HepG2 (cell line): ENCODE measurements around the gene TRPV2. TPM values are rescaled to one million over a fixed set of nuclear protein-coding genes. Genes with fewer than 3 reads are reported as not detected.

Experiments
- ARNT2 ChIP-seq: sonication (generic); formaldehyde crosslinking; IDR thresholded peaks from 2 replicates; pipeline ENCODE4 v1.8.0; 2022; ENCODE audit warnings: mild to moderate bottlenecking, low read depth, missing genetic modification reagents, moderate library complexity
- BORCS8-MEF2B ChIP-seq: sonication (generic); formaldehyde crosslinking; IDR thresholded peaks from 2 replicates; pipeline ENCODE4 v1.8.0; 2022; ENCODE audit warnings: mild to moderate bottlenecking, missing genetic modification reagents
- CBX2 ChIP-seq, 2 experiments: fragments of 200-600 bp in 1 of 2; sonication (generic); formaldehyde crosslinking in 1 of 2; IDR thresholded peaks; 2 replicates each; pipeline versions ENCODE4 v1.7.0 to v1.8.1; 2018 to 2022; ENCODE audit warnings: low read depth in 2 of 2, low read length in 1 of 2, mild to moderate bottlenecking in 1 of 2, missing genetic modification reagents in 1 of 2
- DNMT1 ChIP-seq: sonication (generic); formaldehyde crosslinking; IDR thresholded peaks from 2 replicates; pipeline ENCODE4 v1.5.1; 2020; ENCODE audit warnings: mild to moderate bottlenecking, missing genetic modification reagents
- FUBP1 ChIP-seq: sonication (generic); formaldehyde crosslinking; IDR thresholded peaks from 2 replicates; pipeline ENCODE4 v1.5.1; 2020; ENCODE audit warnings: missing genetic modification reagents, mild to moderate bottlenecking, borderline replicate concordance
- HMGA1 ChIP-seq: sonication (generic); formaldehyde crosslinking; conservative IDR thresholded peaks from 2 replicates; pipeline ENCODE4 v1.4.0; 2020; ENCODE audit warnings: missing genetic modification reagents
- HNRNPK ChIP-seq: fragments of 200-400 bp; formaldehyde crosslinking; IDR thresholded peaks from 2 replicates; pipeline ENCODE4 v1.6.1; 2018; ENCODE audit warnings: low read length, low read depth, moderate library complexity, mild to moderate bottlenecking; ENCODE audit not compliant: poor library complexity, severe bottlenecking
- MED1 ChIP-seq: sonication (generic); formaldehyde crosslinking; IDR thresholded peaks from 2 replicates; pipeline ENCODE4 v1.4.0; 2020; ENCODE audit warnings: missing genetic modification reagents
- NFE2L1 ChIP-seq: sonication (generic); formaldehyde crosslinking; IDR thresholded peaks from 2 replicates; pipeline ENCODE4 v1.4.0; 2020; ENCODE audit warnings: missing genetic modification reagents, mild to moderate bottlenecking, borderline replicate concordance
- RARG ChIP-seq: sonication (generic); formaldehyde crosslinking; IDR thresholded peaks from 2 replicates; pipeline ENCODE4 v1.4.0; 2020; ENCODE audit warnings: low read depth, mild to moderate bottlenecking, missing genetic modification reagents
- RCOR2 ChIP-seq: IDR thresholded peaks from 2 replicates; pipeline ENCODE4 v1.6.1; 2016; ENCODE audit warnings: missing biosample characterization, missing genetic modification reagents
- SKI ChIP-seq: fragments of 450-650 bp; IDR thresholded peaks from one replicate; pipeline ENCODE4 v1.6.1; 2018; ENCODE audit warnings: mild to moderate bottlenecking; ENCODE audit not compliant: partially characterized antibody
- TMF1 ChIP-seq: sonication (generic); formaldehyde crosslinking; IDR thresholded peaks from 2 replicates; pipeline ENCODE4 v1.8.1; 2022; ENCODE audit warnings: low read depth, missing genetic modification reagents
- ZFP36 ChIP-seq: fragments of 150-350 bp; IDR thresholded peaks from 2 replicates; pipeline ENCODE4 v1.6.1; 2018; ENCODE audit warnings: borderline replicate concordance, low read length, low read depth; ENCODE audit not compliant: partially characterized antibody
- ZFP82 ChIP-seq: sonication (generic); formaldehyde crosslinking; IDR thresholded peaks from 2 replicates; pipeline ENCODE4 v1.5.1; 2020; ENCODE audit warnings: mild to moderate bottlenecking, missing genetic modification reagents, borderline replicate concordance
- ZNF205 ChIP-seq: IDR thresholded peaks from 2 replicates; pipeline ENCODE4 v1.6.1; 2018; ENCODE audit warnings: missing biosample characterization, missing genetic modification reagents
- ZNF326 ChIP-seq: sonication (generic); formaldehyde crosslinking; IDR thresholded peaks from 2 replicates; pipeline ENCODE4 v1.4.0; 2020; ENCODE audit warnings: missing genetic modification reagents, borderline replicate concordance
- ZNF337 ChIP-seq: sonication (generic); formaldehyde crosslinking; IDR thresholded peaks from 2 replicates; pipeline ENCODE4 v1.5.1; 2020; ENCODE audit warnings: missing genetic modification reagents, low read depth, mild to moderate bottlenecking, borderline replicate concordance
- ZNF747 ChIP-seq: sonication (generic); formaldehyde crosslinking; IDR thresholded peaks from 2 replicates; pipeline ENCODE4 v1.8.1; 2023; ENCODE audit warnings: missing genetic modification reagents, mild to moderate bottlenecking, borderline replicate concordance
- ZNF792 ChIP-seq: IDR thresholded peaks from 2 replicates; pipeline ENCODE4 v1.6.1; 2016
- ZSCAN21 ChIP-seq: sonication (generic); formaldehyde crosslinking; IDR thresholded peaks from 2 replicates; pipeline ENCODE4 v1.8.0; 2022; ENCODE audit warnings: mild to moderate bottlenecking, missing genetic modification reagents, moderate library complexity, borderline replicate concordance
- ZZZ3 ChIP-seq: sonication (generic); formaldehyde crosslinking; IDR thresholded peaks from 2 replicates; pipeline ENCODE4 v1.4.0; 2020; ENCODE audit warnings: missing genetic modification reagents, mild to moderate bottlenecking, borderline replicate concordance
- polyA plus RNA-seq, 8 experiments: library from polyadenylated mRNA; depleted of rRNA in 3 of 8; stranded (reverse) in 7 of 8; unstranded in 1 of 8; fragments of >200 nt; fragmentation: Illumina TruSeq in 4 of 8; extraction: Trizol in 4 of 8; gene quantifications; 2 replicates each; pipeline versions ENCODE4 v1.2.1 to v1.2.3, GENCODE V29; 2011 to 2016; ENCODE audit warnings: low read depth in 4 of 8, missing spikeins in 1 of 8, mixed read lengths in 1 of 8; ENCODE audit not compliant: insufficient read depth in 1 of 8
- total RNA-seq, 5 experiments: library from RNA; depleted of rRNA; stranded (reverse); fragments of >200 nt; fragmentation: Illumina TruSeq; extraction: Trizol; gene quantifications; 2 replicates each; pipeline ENCODE4 v1.2.3, GENCODE V29; 2016; ENCODE audit warnings: low read depth in 1 of 5
- TF ChIP-seq, protein P1 (sequence below), 2 experiments: sonication (generic) in 1 of 2; formaldehyde crosslinking in 1 of 2; IDR thresholded peaks; 2 replicates each; pipeline versions ENCODE4 v1.4.0 to v1.6.1; 2016 to 2020; ENCODE audit warnings: borderline replicate concordance in 1 of 2, low read depth in 1 of 2, mild to moderate bottlenecking in 1 of 2, missing genetic modification reagents in 1 of 2

The TRPV2 gene
- total and polyA plus RNA-seq, 2 of the 13 experiments (the other 11 are each of a cell fraction or from before 2014, with no cell fraction given) = 13.6 to 21.3 TPM

DNA sequence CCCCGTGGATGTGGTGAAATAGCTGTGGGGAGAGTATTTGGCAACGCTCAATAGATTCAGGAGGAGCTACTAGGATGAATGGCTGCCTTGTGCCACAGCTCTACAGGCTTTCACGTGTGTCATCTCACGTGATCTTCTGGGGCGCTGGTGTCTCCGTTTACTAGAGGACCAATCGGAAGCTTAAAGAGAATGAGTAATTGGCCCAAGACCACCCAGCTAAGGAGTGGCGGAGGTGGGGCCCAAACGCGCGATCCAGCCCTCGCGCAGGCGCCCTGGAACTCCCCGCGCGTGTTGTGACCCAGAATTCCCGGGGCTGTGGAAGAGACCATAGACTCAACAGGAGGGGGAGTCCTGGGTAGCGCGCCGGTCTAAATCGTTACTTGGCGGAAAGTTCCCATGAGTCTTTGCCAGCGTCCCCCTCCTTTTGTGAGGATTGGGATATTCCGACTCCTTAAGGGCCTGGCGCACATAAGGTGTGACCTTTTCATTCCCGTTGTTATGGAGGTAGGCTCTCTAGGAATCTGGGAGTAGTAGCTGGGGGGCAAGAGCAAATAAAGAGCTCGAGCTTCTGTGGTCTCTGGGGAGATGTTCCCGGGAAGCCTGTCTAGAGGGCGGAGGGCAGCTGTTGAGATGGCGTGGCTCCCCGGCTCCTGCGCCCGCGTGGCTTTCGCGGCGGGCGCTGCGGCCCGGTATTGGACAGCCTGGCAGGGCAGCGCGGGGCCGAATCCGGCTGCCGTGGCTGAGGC lies 23.4 kb downstream of the TRPV2 start (continued):
- TF ChIP-seq HNRNPK = no peak
- no peak for TF ChIP-seq RCOR2
- TF ChIP-seq ZFP82 (CRISPR knock-in tag) = 0 out of 2 replicates have a peak, but pooled peaks have one; percentile 80
- TF ChIP-seq ZZZ3 (CRISPR knock-in tag) = peak; percentile 88; the same call in 1 of the 2 replicates
- TF ChIP-seq ARNT2 (CRISPR knock-in tag) = peak; percentile 73
- TF ChIP-seq ZNF326 (CRISPR knock-in tag) = no peak
- TF ChIP-seq ZSCAN21 (CRISPR knock-in tag) = no peak
- TF ChIP-seq DNMT1 (CRISPR knock-in tag) = no peak
- peak; percentile 59 for TF ChIP-seq SKI
- peak; percentile 86 for TF ChIP-seq ZNF792 (CRISPR knock-in tag)
- peak; percentile 74; the same call in 1 of the 2 replicates for TF ChIP-seq ZNF747 (CRISPR knock-in tag)
- no peak for TF ChIP-seq ZNF205
- TF ChIP-seq TMF1 (CRISPR knock-in tag) = no peak
- TF ChIP-seq BORCS8-MEF2B (CRISPR knock-in tag) = no peak
- no peak for TF ChIP-seq RARG (CRISPR knock-in tag)
- no peak for TF ChIP-seq ZFP36
- TF ChIP-seq FUBP1 (CRISPR knock-in tag) = no peak
- TF ChIP-seq CBX2 (IDR thresholded peaks at IDR 0.05; ENCODE audit: low read depth, low read length) = no peak
- no peak for TF ChIP-seq CBX2 (CRISPR knock-in tag; IDR thresholded peaks at IDR 0.05; ENCODE audit: low read depth)
- no peak for TF ChIP-seq ZNF337
- TF ChIP-seq NFE2L1 (CRISPR knock-in tag) = 0 out of 2 replicates have a peak, but pooled peaks have one; percentile 47
- TF ChIP-seq MED1 (CRISPR knock-in tag) = peak; percentile 51; the same call in 1 of the 2 replicates
- TF ChIP-seq, protein P1, sequence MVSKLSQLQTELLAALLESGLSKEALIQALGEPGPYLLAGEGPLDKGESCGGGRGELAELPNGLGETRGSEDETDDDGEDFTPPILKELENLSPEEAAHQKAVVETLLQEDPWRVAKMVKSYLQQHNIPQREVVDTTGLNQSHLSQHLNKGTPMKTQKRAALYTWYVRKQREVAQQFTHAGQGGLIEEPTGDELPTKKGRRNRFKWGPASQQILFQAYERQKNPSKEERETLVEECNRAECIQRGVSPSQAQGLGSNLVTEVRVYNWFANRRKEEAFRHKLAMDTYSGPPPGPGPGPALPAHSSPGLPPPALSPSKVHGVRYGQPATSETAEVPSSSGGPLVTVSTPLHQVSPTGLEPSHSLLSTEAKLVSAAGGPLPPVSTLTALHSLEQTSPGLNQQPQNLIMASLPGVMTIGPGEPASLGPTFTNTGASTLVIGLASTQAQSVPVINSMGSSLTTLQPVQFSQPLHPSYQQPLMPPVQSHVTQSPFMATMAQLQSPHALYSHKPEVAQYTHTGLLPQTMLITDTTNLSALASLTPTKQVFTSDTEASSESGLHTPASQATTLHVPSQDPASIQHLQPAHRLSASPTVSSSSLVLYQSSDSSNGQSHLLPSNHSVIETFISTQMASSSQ (IDR thresholded peaks at IDR 0.05; ENCODE audit: low read depth) = no peak
- TF ChIP-seq, protein P1 (CRISPR knock-in tag; IDR thresholded peaks at IDR 0.05; ENCODE audit: borderline replicate concordance) = peak; percentile 63; the same call in 1 of the 2 replicates
- no peak for TF ChIP-seq HMGA1 (CRISPR knock-in tag)
